T-helper 17 cell (primary cell): ENCODE results near the gene CPEB4. TPM values are rescaled to one million over a fixed set of nuclear protein-coding genes. Genes with fewer than 3 reads are reported as not detected.
A peak's percentile ranks its signal among the peaks of the same experiment; 100 is the strongest.

Experiments
- ATAC-seq: fragments of 150-1000 bp; cut with Tn5 transposase; 2 replicates; pipeline ENCODE4 v1.10.0; 2021; ENCODE audit warnings: mild to moderate bottlenecking, moderate library complexity
- DNase-seq, 3 donors: peaks; one replicate each; pipeline versions ENCODE4 v3.0.0 to v3.0.0-alpha.2; 2020 to 2021
- H3K9me3 ChIP-seq: one replicate; pipeline ENCODE4 v1.7.0; 2013; ENCODE audit warnings: low read length, mild to moderate bottlenecking; ENCODE audit not compliant: control insufficient read depth, poor library complexity, severe bottlenecking
- H3K27ac Mint-ChIP-seq: one replicate; pipeline ENCODE4 v1.8.0; 2022; ENCODE audit warnings: mild to moderate bottlenecking, moderate library complexity, mixed read lengths
- H3K27me3 Mint-ChIP-seq: one replicate; pipeline ENCODE4 v1.8.0; 2022; ENCODE audit warnings: mixed read lengths
- H3K36me3 Mint-ChIP-seq: one replicate; pipeline ENCODE4 v1.8.0; 2022; ENCODE audit warnings: low read depth, mixed read lengths
- H3K4me1 Mint-ChIP-seq: one replicate; pipeline ENCODE4 v1.8.0; 2022; ENCODE audit warnings: mild to moderate bottlenecking, mixed read lengths
- H3K4me3 Mint-ChIP-seq: one replicate; pipeline ENCODE4 v1.8.0; 2022; ENCODE audit warnings: mild to moderate bottlenecking, moderate library complexity, mixed read lengths
- total RNA-seq, 4 donors: library from RNA in 2 of 4; stranded (reverse) in 2 of 4; gene quantifications; one replicate each; pipeline ENCODE4 v1.2.3 and lab custom pipeline; 2022 to 2026

CPEB4 gene
- total RNA-seq, 2 donors from 2014 or later: 25.3 to 33.3 TPM

GRCh38 chr5:173963867-173964441, 75.8 kb downstream of the CPEB4 start:
- Mint-ChIP-seq H3K4me3 (peak overlapping the region; percentile 19), H3K27ac (peak overlapping the region; percentile 41), H3K27me3 (no peaks in the 10 kb centered on the region), H3K36me3 (no peaks in the 10 kb centered on the region), H3K4me1 (peaks cover 15% of the 10 kb centered on the region)
- ATAC-seq: peak; percentile 78
- DNase-seq: peak in 1 of 3 donors; percentile 20
- H3K9me3 ChIP-seq: no peaks in the 10 kb centered on the region

- peaks cover 4% of the 10 kb centered on the region for H3K27me3 Mint-ChIP-seq
- ATAC-seq (no peak), DNase-seq (no peak)
- H3K36me3 Mint-ChIP-seq: peaks cover 2% of the 10 kb centered on the region
- H3K27ac Mint-ChIP-seq: peak overlapping the region; percentile 41
- H3K4me3 Mint-ChIP-seq: no peak overlapping the region
- no peaks in the 10 kb centered on the region for H3K9me3 ChIP-seq
- peaks cover 18% of the 10 kb centered on the region for H3K4me1 Mint-ChIP-seq
Observed at GRCh38 chr5:173964506-173964905, 76.4 kb downstream of the CPEB4 start.

DNA sequence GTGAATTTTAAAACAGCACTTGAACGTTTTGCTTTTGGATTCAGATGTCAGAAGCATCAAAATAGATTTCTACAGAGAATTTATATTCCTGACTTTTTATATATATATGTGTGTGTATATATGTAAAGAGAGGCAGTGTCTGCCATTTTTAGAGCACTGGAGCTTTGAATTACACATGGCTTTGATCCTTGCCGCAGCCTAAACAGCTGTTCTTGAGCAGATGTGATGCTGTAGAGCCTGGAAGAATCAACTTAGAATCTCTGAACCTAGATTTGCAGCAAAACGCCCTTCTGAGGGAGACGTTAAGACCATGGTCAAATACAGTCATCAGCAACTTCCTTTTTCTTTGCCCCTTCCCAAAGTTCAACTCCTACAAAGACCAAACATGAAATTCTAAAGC, 79.1 kb downstream of the CPEB4 start:
- Mint-ChIP-seq H3K4me3 (no peak overlapping the region), H3K27ac (no peak overlapping the region), H3K4me1 (peaks cover 18% of the 10 kb centered on the region), H3K36me3 (peaks cover 6% of the 10 kb centered on the region), H3K27me3 (peaks cover 23% of the 10 kb centered on the region)
- no peak for DNase-seq
- H3K9me3 ChIP-seq: no peaks in the 10 kb centered on the region
- ATAC-seq: no peak

DNA sequence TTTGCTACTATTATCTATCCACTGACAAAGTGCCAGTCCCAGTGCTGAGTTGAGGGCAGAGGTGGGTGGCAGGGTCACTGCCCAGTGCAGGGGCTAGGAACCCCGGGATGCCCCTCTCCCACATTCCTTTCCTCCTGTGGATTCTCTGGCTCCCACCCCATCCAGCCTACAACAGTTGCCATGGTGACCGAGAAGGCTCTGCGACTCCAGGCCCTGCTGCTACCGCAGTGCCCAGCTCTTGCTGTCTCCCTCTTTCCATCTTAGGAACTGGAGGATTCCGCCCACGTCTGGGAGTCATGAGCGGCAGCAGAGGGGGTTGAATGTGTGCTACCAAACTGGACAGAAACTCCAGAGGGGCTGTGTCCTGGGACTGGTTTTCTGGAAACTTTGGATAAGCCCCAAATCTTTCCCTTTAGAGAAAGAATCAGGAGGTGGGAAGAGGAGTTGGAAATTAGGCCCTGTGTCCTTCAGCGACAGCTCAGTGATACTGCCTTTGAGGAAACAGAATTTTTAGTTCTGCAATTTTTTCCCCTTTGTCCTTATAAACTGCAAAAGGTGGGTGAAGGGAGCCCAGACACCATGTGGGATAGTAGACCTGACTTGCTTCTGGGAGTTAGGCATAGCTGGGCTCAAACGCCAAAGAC, 80.1 kb downstream of the CPEB4 start:
- H3K4me1 Mint-ChIP-seq: peaks cover 15% of the 10 kb centered on the region
- H3K9me3 ChIP-seq: no peaks in the 10 kb centered on the region
- H3K4me3 Mint-ChIP-seq: no peak overlapping the region
- no peak overlapping the region for H3K27ac Mint-ChIP-seq
- H3K36me3 Mint-ChIP-seq: peaks cover 6% of the 10 kb centered on the region
- no peak for DNase-seq
- peaks cover 27% of the 10 kb centered on the region for H3K27me3 Mint-ChIP-seq
- no peak for ATAC-seq

- H3K27me3 Mint-ChIP-seq: peaks cover 36% of the 10 kb centered on the region
- no peaks in the 10 kb centered on the region for H3K9me3 ChIP-seq
- peaks cover 14% of the 10 kb centered on the region for H3K4me1 Mint-ChIP-seq
- peaks cover 6% of the 10 kb centered on the region for H3K36me3 Mint-ChIP-seq
- DNase-seq (no peak), ATAC-seq (no peak)
- peak overlapping the region; percentile 6 for H3K27ac Mint-ChIP-seq
- H3K4me3 Mint-ChIP-seq: no peak overlapping the region
Observed at GRCh38 chr5:173969167-173970049, 81.3 kb downstream of the CPEB4 start.

GRCh38 chr5:173970878-173971650, 82.9 kb downstream of the CPEB4 start:
- ATAC-seq (no peak), DNase-seq (no peak)
- Mint-ChIP-seq H3K27me3 (peaks cover 36% of the 10 kb centered on the region), H3K4me3 (no peak overlapping the region), H3K4me1 (peaks cover 11% of the 10 kb centered on the region), H3K36me3 (peaks cover 6% of the 10 kb centered on the region), H3K27ac (no peak overlapping the region)
- H3K9me3 ChIP-seq: no peaks in the 10 kb centered on the region

DNA sequence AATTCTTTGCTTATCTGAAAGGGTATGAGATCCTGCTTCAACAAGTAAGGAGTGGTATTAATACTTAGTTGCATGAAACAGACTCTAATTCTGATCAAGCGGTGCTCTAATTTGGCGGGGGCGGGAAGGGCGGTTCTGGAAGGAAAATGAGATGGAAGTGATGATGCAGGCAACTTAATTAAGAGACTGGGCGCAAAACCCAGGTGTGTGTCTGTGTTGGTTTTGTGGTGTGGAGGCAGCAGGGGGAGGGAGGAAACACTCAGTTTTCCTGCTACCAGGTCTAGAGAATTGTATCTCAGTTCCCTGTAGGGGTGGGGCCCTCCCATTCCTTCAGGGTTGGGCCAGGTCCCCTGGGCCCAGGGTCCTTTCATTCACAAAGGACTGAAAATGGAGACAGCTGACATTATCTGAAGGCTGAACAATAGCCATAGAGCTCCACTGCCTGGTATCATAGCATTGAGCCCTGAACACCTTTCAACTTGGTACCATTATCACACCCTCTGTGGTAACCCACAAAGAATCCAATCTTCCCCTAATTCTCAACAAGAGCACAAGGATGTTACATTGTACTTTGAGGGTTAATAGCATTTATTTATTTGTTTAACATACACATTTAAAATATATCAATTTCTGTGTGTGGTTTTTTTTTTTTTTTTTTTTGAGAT, 83.7 kb downstream of the CPEB4 start:
- Mint-ChIP-seq H3K4me3 (no peak overlapping the region), H3K27me3 (peaks cover 36% of the 10 kb centered on the region)

DNA sequence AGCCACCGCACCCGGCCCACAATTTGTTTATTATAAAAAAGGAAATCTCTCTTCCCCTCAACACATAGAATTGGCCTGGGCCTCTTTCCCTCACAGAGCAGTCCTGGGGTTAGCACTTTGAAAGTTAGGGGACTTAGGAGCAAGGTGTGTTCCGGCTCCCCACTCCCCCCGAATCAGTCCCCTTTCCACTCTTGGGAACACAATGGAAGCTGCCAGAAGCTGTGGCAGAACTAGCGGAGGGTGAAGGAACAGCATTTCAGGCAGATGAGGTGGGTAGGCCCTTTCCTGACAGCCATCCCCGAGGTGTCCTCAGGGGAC, 84.4 kb downstream of the CPEB4 start:
- H3K4me3 Mint-ChIP-seq: peak overlapping the region; percentile 82
- DNase-seq: no peak

More for the DNA sequence above, 83.7 kb downstream of the CPEB4 start:
- peaks cover 6% of the 10 kb centered on the region for H3K36me3 Mint-ChIP-seq
- no peak overlapping the region for H3K27ac Mint-ChIP-seq
- ATAC-seq (no peak), DNase-seq (no peak)
- peaks cover 11% of the 10 kb centered on the region for H3K4me1 Mint-ChIP-seq
- no peaks in the 10 kb centered on the region for H3K9me3 ChIP-seq

GRCh38 chr5:173972925-173973615, 84.9 kb downstream of the CPEB4 start:
- peaks cover 6% of the 10 kb centered on the region for H3K36me3 Mint-ChIP-seq
- H3K4me3 Mint-ChIP-seq: peak overlapping the region; percentile 82
- H3K4me1 Mint-ChIP-seq: peaks cover 11% of the 10 kb centered on the region
- H3K27ac Mint-ChIP-seq: peak overlapping the region; percentile 49
- DNase-seq: peak; percentile 47 to 65 (median 55)
- ATAC-seq: peak; percentile 89
- H3K9me3 ChIP-seq: no peaks in the 10 kb centered on the region
- peaks cover 42% of the 10 kb centered on the region for H3K27me3 Mint-ChIP-seq

More for the DNA sequence above, 84.4 kb downstream of the CPEB4 start:
- Mint-ChIP-seq H3K27ac (no peak overlapping the region), H3K27me3 (peaks cover 39% of the 10 kb centered on the region), H3K4me1 (peaks cover 11% of the 10 kb centered on the region), H3K36me3 (peaks cover 6% of the 10 kb centered on the region)
- no peaks in the 10 kb centered on the region for H3K9me3 ChIP-seq
- no peak for ATAC-seq

- ATAC-seq (peak; percentile 52), DNase-seq (no peak)
- Mint-ChIP-seq H3K27me3 (peaks cover 45% of the 10 kb centered on the region), H3K4me1 (peaks cover 12% of the 10 kb centered on the region), H3K27ac (peak overlapping the region; percentile 49), H3K4me3 (peak overlapping the region; percentile 82), H3K36me3 (peaks cover 6% of the 10 kb centered on the region)
- no peaks in the 10 kb centered on the region for H3K9me3 ChIP-seq
Observed at GRCh38 chr5:173973616-173973969, 85.4 kb downstream of the CPEB4 start.

GRCh38 chr5:173974688-173975239, 86.6 kb downstream of the CPEB4 start:
- no peak for ATAC-seq
- Mint-ChIP-seq H3K4me3 (no peak overlapping the region), H3K27ac (no peak overlapping the region), H3K27me3 (peaks cover 47% of the 10 kb centered on the region), H3K4me1 (peaks cover 12% of the 10 kb centered on the region), H3K36me3 (peaks cover 3% of the 10 kb centered on the region)
- DNase-seq: no peak
- no peaks in the 10 kb centered on the region for H3K9me3 ChIP-seq

GRCh38 chr5:173981185-173981761, 93.1 kb downstream of the CPEB4 start:
- Mint-ChIP-seq H3K4me3 (no peak overlapping the region), H3K27me3 (peaks cover 58% of the 10 kb centered on the region), H3K36me3 (no peaks in the 10 kb centered on the region), H3K27ac (no peak overlapping the region), H3K4me1 (peaks cover 4% of the 10 kb centered on the region)
- ATAC-seq (no peak), DNase-seq (no peak)
- H3K9me3 ChIP-seq: no peaks in the 10 kb centered on the region
